HCT116 (cell line): ENCODE measurements around the gene TMEM208.

ENCODE experiments used
- CTCF ChIP-seq, 3 experiments: fragments of 200-600 bp in 1 of 3; sonication (generic) in 1 of 3; IDR thresholded peaks in 2 of 3; conservative IDR thresholded peaks in 1 of 3; 2 replicates each; pipeline ENCODE4 v1.5.1; 2012 to 2017; ENCODE audit warnings: low read depth in 2 of 3, low read length in 2 of 3, antibody characterized with exemption in 1 of 3, borderline replicate concordance in 1 of 3, control low read depth in 1 of 3, mild to moderate bottlenecking in 1 of 3, mixed read lengths in 1 of 3, mixed run types in 1 of 3, moderate library complexity in 1 of 3; ENCODE audit not compliant: insufficient read depth in 1 of 3
- EGR1 ChIP-seq: IDR thresholded peaks from 2 replicates; pipeline ENCODE4 v1.6.1; 2012; ENCODE audit warnings: low read depth
- POLR2A ChIP-seq: IDR thresholded peaks from 2 replicates; pipeline ENCODE4 v1.7.0; 2011; ENCODE audit warnings: borderline replicate concordance; ENCODE audit not compliant: insufficient read depth, insufficient read length; ENCODE audit errors: extremely low read depth
- RAD21 ChIP-seq: IDR thresholded peaks from 2 replicates; pipeline ENCODE4 v1.6.1; 2012; ENCODE audit warnings: low read depth, mild to moderate bottlenecking
- YY1 ChIP-seq: IDR thresholded peaks from 2 replicates; pipeline ENCODE4 v1.6.1; 2011; ENCODE audit warnings: low read length, low read depth, moderate library complexity, mild to moderate bottlenecking; ENCODE audit not compliant: insufficient replicate concordance; ENCODE audit errors: extremely low read depth
- TF ChIP-seq, protein P1 (sequence below): IDR thresholded peaks from 2 replicates; pipeline ENCODE4 v1.6.1; 2011; ENCODE audit warnings: mild to moderate bottlenecking, low read length, moderate library complexity; ENCODE audit not compliant: insufficient replicate concordance; ENCODE audit errors: extremely low read depth

- TF ChIP-seq CTCF (IDR thresholded peaks at IDR 0.05 in 2 of 3, conservative IDR thresholded peaks at IDR 0.05 in 1 of 3; ENCODE audit: borderline replicate concordance in 1 of 3, insufficient read depth in 1 of 3, low read depth in 2 of 3, low read length in 2 of 3) (no peak), POLR2A (no peak), RAD21 (no peak), EGR1 (no peak), YY1 (no peak)
- TF ChIP-seq, protein P1, sequence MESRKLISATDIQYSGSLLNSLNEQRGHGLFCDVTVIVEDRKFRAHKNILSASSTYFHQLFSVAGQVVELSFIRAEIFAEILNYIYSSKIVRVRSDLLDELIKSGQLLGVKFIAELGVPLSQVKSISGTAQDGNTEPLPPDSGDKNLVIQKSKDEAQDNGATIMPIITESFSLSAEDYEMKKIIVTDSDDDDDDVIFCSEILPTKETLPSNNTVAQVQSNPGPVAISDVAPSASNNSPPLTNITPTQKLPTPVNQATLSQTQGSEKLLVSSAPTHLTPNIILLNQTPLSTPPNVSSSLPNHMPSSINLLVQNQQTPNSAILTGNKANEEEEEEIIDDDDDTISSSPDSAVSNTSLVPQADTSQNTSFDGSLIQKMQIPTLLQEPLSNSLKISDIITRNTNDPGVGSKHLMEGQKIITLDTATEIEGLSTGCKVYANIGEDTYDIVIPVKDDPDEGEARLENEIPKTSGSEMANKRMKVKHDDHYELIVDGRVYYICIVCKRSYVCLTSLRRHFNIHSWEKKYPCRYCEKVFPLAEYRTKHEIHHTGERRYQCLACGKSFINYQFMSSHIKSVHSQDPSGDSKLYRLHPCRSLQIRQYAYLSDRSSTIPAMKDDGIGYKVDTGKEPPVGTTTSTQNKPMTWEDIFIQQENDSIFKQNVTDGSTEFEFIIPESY, result no peak
These were observed 1.3 kb downstream of the TMEM208 start for GRCh38 chr16:67228034-67228785.
